ENCODE results near the gene DTYMK. TPM values are rescaled to one million over a fixed set of nuclear protein-coding genes. Genes with fewer than 3 reads are reported as not detected.
"Not testable (repeated sequence)": the region's sequence is repeated elsewhere in the genome, so short reads cannot be mapped to it uniquely, and the experiment has no call there.

Gene DTYMK
- total and polyA plus RNA-seq, 2 experiments from 2014 or later: 27.9 to 78.7 TPM

DNA sequence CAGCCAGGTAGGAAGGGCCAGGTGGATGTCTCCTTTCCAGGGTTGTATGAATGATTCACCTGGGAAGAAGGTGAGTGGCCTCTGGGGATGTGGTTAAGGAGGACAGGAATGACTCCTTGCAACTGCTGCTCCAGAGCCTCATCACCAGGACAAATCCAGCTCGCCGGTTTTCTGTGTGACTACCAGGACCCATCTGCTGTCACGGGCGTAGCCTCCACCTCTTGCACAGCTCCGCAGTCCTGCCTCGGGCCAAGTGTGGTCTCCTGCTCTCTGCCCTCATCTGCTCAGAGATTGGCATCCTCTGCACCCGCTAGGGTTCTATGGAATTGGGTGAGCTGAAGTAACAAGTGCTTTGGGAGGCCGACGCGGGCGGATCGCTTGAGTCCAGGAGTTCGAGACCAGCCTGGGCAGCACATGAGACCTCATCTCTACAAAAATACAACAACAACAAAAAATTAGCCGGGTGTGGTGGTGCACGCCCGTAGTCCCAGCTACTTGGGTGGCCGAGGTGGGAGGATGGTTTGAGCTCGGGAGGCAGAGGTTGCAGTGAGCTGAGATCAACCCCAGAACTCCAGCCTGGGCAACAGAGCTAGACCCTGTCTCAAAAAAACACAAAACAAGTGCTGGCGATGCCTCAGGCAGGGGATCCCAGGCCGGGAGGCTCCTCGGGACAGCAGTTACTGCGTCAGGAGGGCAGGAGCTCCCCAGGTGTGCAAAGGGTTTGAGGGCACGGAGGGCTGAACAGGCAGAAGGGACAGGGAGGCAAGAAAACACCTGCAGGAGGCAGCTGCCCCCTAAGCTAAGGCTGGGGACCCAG, 47.0 kb upstream of the DTYMK start:
- WGBS, 2 experiments (ENCODE audit: low coverage in 1 of 2, low lambda C conversion rate in 2 of 2, missing lambda C conversion rate in 2 of 2): 62% methylated on average over 21 to 22 of the region's 23 CpGs
- Histone ChIP-seq H3K9me2 (ENCODE audit: insufficient read depth) (no peaks in the 10 kb centered on the region), H3K36me3 (ENCODE audit: low read depth) (no peaks in the 10 kb centered on the region), H2AFZ (peak overlapping the region; percentile 93), H3F3A (ENCODE audit: insufficient read depth) (no peaks in the 10 kb centered on the region), H3K9me3 (ENCODE audit: low read depth) (no peaks in the 10 kb centered on the region), H3K4me1 (ENCODE audit: insufficient read depth) (no peaks in the 10 kb centered on the region), H4K20me1 (ENCODE audit: insufficient read depth) (no peaks in the 10 kb centered on the region), H3K4me3 (peak overlapping the region; percentile 84), H3K27ac (no peak overlapping the region), H3K79me2 (ENCODE audit: insufficient read depth) (peaks cover 7% of the 10 kb centered on the region), H3K27me3 (replicated peaks; ENCODE audit: insufficient read depth) (no peaks in the 10 kb centered on the region), H3K9ac (peak overlapping the region; percentile 61; the same call in 1 of the 2 replicates), H3K4me2 (ENCODE audit: unreplicated experiment) (peak overlapping the region; percentile 67)
- in situ Hi-C loops (cut with MboI): no loop called here
- TF ChIP-seq EZH2 (IDR thresholded peaks at IDR 0.05; ENCODE audit: insufficient read depth, poor library complexity, severe bottlenecking) (no peak), EZH2phosphoT487 (IDR thresholded peaks at IDR 0.05; ENCODE audit: insufficient read depth, low read depth) (no peak)
- DNase-seq: no peak

GRCh38 chr2:241732513-241733186, 46.0 kb upstream of the DTYMK start:
- peak; percentile 47 for DNase-seq
- H3K36me3 ChIP-seq (ENCODE audit: low read depth); H3K9me2 ChIP-seq (ENCODE audit: insufficient read depth); H3K27ac ChIP-seq; H3K79me2 ChIP-seq (ENCODE audit: insufficient read depth); H3F3A ChIP-seq (ENCODE audit: insufficient read depth); H3K4me2 ChIP-seq (ENCODE audit: unreplicated experiment); H3K27me3 ChIP-seq (replicated peaks; ENCODE audit: insufficient read depth); in situ Hi-C loops (cut with MboI); H3K9me3 ChIP-seq (ENCODE audit: low read depth); H4K20me1 ChIP-seq (ENCODE audit: insufficient read depth); H3K4me1 ChIP-seq (ENCODE audit: insufficient read depth); H3K9ac ChIP-seq: not testable (repeated sequence)
- 34 to 37% methylated on average over 26 of the region's 26 CpGs for whole genome bisulfite sequencing, 2 experiments (ENCODE audit: low coverage in 1 of 2, low lambda C conversion rate in 2 of 2, missing lambda C conversion rate in 2 of 2)
- peak overlapping the region; percentile 70 for H2AFZ ChIP-seq
- peak overlapping the region; percentile 41; the same call in 1 of the 2 replicates for H3K4me3 ChIP-seq

- no peak overlapping the region for H3K27ac ChIP-seq
- no peak overlapping the region for H2AFZ ChIP-seq
- in situ Hi-C loops (cut with MboI): no loop called here
- no peaks in the 10 kb centered on the region for H3K9me3 ChIP-seq (ENCODE audit: low read depth)
- 84 to 88% methylated on average over 12 of the region's 12 CpGs for WGBS, 2 experiments (ENCODE audit: low coverage in 1 of 2, low lambda C conversion rate in 2 of 2, missing lambda C conversion rate in 2 of 2)
- no peak for DNase-seq
- peaks cover 4% of the 10 kb centered on the region for H3K79me2 ChIP-seq (ENCODE audit: insufficient read depth)
- no peaks in the 10 kb centered on the region for H3K4me1 ChIP-seq (ENCODE audit: insufficient read depth)
- no peaks in the 10 kb centered on the region for H3K9me2 ChIP-seq (ENCODE audit: insufficient read depth)
- H3K27me3 ChIP-seq (replicated peaks; ENCODE audit: insufficient read depth): no peaks in the 10 kb centered on the region
- TF ChIP-seq EZH2 (IDR thresholded peaks at IDR 0.05; ENCODE audit: insufficient read depth, poor library complexity, severe bottlenecking): no peak
- no peak for TF ChIP-seq EZH2phosphoT487 (IDR thresholded peaks at IDR 0.05; ENCODE audit: insufficient read depth, low read depth)
- no peak overlapping the region for H3K4me3 ChIP-seq
- no peaks in the 10 kb centered on the region for H3K36me3 ChIP-seq (ENCODE audit: low read depth)
- no peaks in the 10 kb centered on the region for H3F3A ChIP-seq (ENCODE audit: insufficient read depth)
- no peaks in the 10 kb centered on the region for H4K20me1 ChIP-seq (ENCODE audit: insufficient read depth)
- H3K9ac ChIP-seq: no peak overlapping the region
- H3K4me2 ChIP-seq (ENCODE audit: unreplicated experiment): no peak overlapping the region
Measured at GRCh38 chr2:241730671-241731293, 44.2 kb upstream of the DTYMK start.

DNA sequence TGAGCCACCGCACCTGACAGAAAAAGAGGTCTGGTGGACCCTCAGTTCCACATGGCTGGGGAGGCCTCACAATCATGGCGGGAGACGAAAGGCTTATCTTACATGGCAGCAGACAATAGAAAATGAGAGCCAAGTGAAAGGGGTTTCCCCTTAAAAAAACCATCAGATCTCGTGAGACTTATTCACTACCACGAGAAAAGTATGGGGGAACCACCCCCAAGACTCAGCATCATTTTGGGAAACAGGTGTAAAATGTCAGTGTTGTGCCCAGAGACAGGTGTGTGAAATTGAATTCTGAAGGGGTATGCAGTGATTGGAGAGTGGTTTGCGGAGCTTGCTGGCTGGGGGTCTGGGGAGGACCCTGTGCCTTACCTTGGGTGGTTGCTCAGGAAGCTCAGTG, 43.3 kb upstream of the DTYMK start:
- no peak overlapping the region for H2AFZ ChIP-seq
- no peaks in the 10 kb centered on the region for H3F3A ChIP-seq (ENCODE audit: insufficient read depth)
- no peak overlapping the region for H3K9ac ChIP-seq
- TF ChIP-seq EZH2phosphoT487 (IDR thresholded peaks at IDR 0.05; ENCODE audit: insufficient read depth, low read depth) (no peak), EZH2 (IDR thresholded peaks at IDR 0.05; ENCODE audit: insufficient read depth, poor library complexity, severe bottlenecking) (no peak)
- no peak overlapping the region for H3K27ac ChIP-seq
- 91 to 92% methylated on average over 6 of the region's 6 CpGs for WGBS, 2 experiments (ENCODE audit: low coverage in 1 of 2, low lambda C conversion rate in 2 of 2, missing lambda C conversion rate in 2 of 2)
- no peaks in the 10 kb centered on the region for H3K79me2 ChIP-seq (ENCODE audit: insufficient read depth)
- no peak overlapping the region for H3K4me3 ChIP-seq
- H3K9me3 ChIP-seq (ENCODE audit: low read depth): no peaks in the 10 kb centered on the region
- no peak for DNase-seq
- H3K4me2 ChIP-seq (ENCODE audit: unreplicated experiment): no peak overlapping the region
- no peaks in the 10 kb centered on the region for H4K20me1 ChIP-seq (ENCODE audit: insufficient read depth)
- no peaks in the 10 kb centered on the region for H3K4me1 ChIP-seq (ENCODE audit: insufficient read depth)
- no peaks in the 10 kb centered on the region for H3K36me3 ChIP-seq (ENCODE audit: low read depth)
- no peaks in the 10 kb centered on the region for H3K9me2 ChIP-seq (ENCODE audit: insufficient read depth)
- in situ Hi-C loops (cut with MboI): no loop called here
- H3K27me3 ChIP-seq (replicated peaks; ENCODE audit: insufficient read depth): no peaks in the 10 kb centered on the region
